Measurements from ENCODE around the gene SPATA31D1. TPM values are rescaled to one million over a fixed set of nuclear protein-coding genes. Genes with fewer than 3 reads are reported as not detected.

Gene SPATA31D1
- total and polyA plus RNA-seq, 7 experiments from 2014 or later = not detected

GRCh38 chr9:81984928-81985327 is 3.6 kb upstream of the SPATA31D1 start:
- Histone ChIP-seq H3K4me3 (ENCODE audit: low read length) (no peak overlapping the region), H3K9me3 (ENCODE audit: control insufficient read depth in 2 of 3, low read length in 3 of 3) (no peaks in the 10 kb centered on the region), H3K27ac (ENCODE audit: low read depth, low read length) (no peak overlapping the region), H3K27me3 (ENCODE audit: control insufficient read depth in 2 of 2, insufficient read depth in 2 of 2, low read length in 2 of 2) (no peaks in the 10 kb centered on the region), H3K4me1 (ENCODE audit: control insufficient read depth in 2 of 2, insufficient read depth in 2 of 2, low read length in 2 of 2) (no peaks in the 10 kb centered on the region), H3K36me3 (ENCODE audit: control insufficient read depth in 2 of 3, insufficient read depth in 3 of 3, low read length in 3 of 3) (no peaks in the 10 kb centered on the region)
- intact Hi-C loops (cut with micrococcal nuclease) = no loop called here
- ChIA-PET CTCF (no interaction called here), POLR2A (no interaction called here)
- no peaks in the 10 kb centered on the region for H3K4me1 Mint-ChIP-seq
- no peak overlapping the region for H3K27ac Mint-ChIP-seq
- peaks cover 0 to 8% (median 0%) of the 10 kb centered on the region in 11 donors for H3K9me3 Mint-ChIP-seq
- no peak overlapping the region for H3K4me3 Mint-ChIP-seq
- H3K36me3 Mint-ChIP-seq = no peaks in the 10 kb centered on the region
- DNase-seq = no peak
- no peaks in the 10 kb centered on the region for H3K27me3 Mint-ChIP-seq
- ATAC-seq = no peak

- Histone ChIP-seq H3K9me3 (ENCODE audit: control insufficient read depth in 2 of 3, low read length in 3 of 3) (no peaks in the 10 kb centered on the region), H3K27me3 (ENCODE audit: control insufficient read depth in 2 of 2, insufficient read depth in 2 of 2, low read length in 2 of 2) (no peaks in the 10 kb centered on the region), H3K36me3 (ENCODE audit: control insufficient read depth in 2 of 3, insufficient read depth in 3 of 3, low read length in 3 of 3) (no peaks in the 10 kb centered on the region), H3K4me1 (ENCODE audit: control insufficient read depth in 2 of 2, insufficient read depth in 2 of 2, low read length in 2 of 2) (no peaks in the 10 kb centered on the region), H3K4me3 (ENCODE audit: low read length) (no peak overlapping the region), H3K27ac (ENCODE audit: low read depth, low read length) (no peak overlapping the region)
- Mint-ChIP-seq H3K4me1 (no peaks in the 10 kb centered on the region), H3K9me3 (peaks cover 0 to 8% (median under 1%) of the 10 kb centered on the region in 11 donors), H3K4me3 (no peak overlapping the region), H3K27ac (no peak overlapping the region), H3K27me3 (no peaks in the 10 kb centered on the region), H3K36me3 (no peaks in the 10 kb centered on the region)
- DNase-seq (no peak), ATAC-seq (no peak)
- POLR2A ChIA-PET = no interaction called here
- CTCF ChIA-PET = no interaction called here
- intact Hi-C loops (cut with micrococcal nuclease) = no loop called here
Measured at GRCh38 chr9:81986051-81986450, 2.5 kb upstream of the SPATA31D1 start.

- DNase-seq (no peak), ATAC-seq (no peak)
- Histone ChIP-seq H3K27ac (ENCODE audit: low read depth, low read length) (no peak overlapping the region), H3K9me3 (ENCODE audit: control insufficient read depth in 2 of 3, low read length in 3 of 3) (no peaks in the 10 kb centered on the region), H3K36me3 (ENCODE audit: control insufficient read depth in 2 of 3, insufficient read depth in 3 of 3, low read length in 3 of 3) (no peaks in the 10 kb centered on the region), H3K27me3 (ENCODE audit: control insufficient read depth in 2 of 2, insufficient read depth in 2 of 2, low read length in 2 of 2) (no peaks in the 10 kb centered on the region), H3K4me1 (ENCODE audit: control insufficient read depth in 2 of 2, insufficient read depth in 2 of 2, low read length in 2 of 2) (no peaks in the 10 kb centered on the region), H3K4me3 (ENCODE audit: low read length) (no peak overlapping the region)
- Mint-ChIP-seq H3K4me1 (no peaks in the 10 kb centered on the region), H3K36me3 (no peaks in the 10 kb centered on the region), H3K4me3 (no peak overlapping the region), H3K27me3 (no peaks in the 10 kb centered on the region), H3K9me3 (peaks cover 0 to 20% (median 5%) of the 10 kb centered on the region in 11 donors), H3K27ac (no peak overlapping the region)
- ChIA-PET CTCF (no interaction called here), POLR2A (no interaction called here)
- intact Hi-C loops (cut with micrococcal nuclease) = no loop called here
Measured at GRCh38 chr9:81989700-81990099, 1.1 kb downstream of the SPATA31D1 start.

GRCh38 chr9:81993656-81994055 is 5.1 kb downstream of the SPATA31D1 start:
- peaks cover 0 to 24% (median 10%) of the 10 kb centered on the region in 11 donors for H3K9me3 Mint-ChIP-seq
- DNase-seq = no peak
- intact Hi-C loops (cut with micrococcal nuclease) = no loop called here
- ChIA-PET CTCF (no interaction called here), POLR2A (no interaction called here)
- H3K4me1 ChIP-seq (ENCODE audit: control insufficient read depth in 2 of 2, insufficient read depth in 2 of 2, low read length in 2 of 2) = no peaks in the 10 kb centered on the region
- ATAC-seq = no peak
- no peaks in the 10 kb centered on the region for H3K9me3 ChIP-seq (ENCODE audit: control insufficient read depth in 2 of 3, low read length in 3 of 3)
- H3K27ac ChIP-seq (ENCODE audit: low read depth, low read length) = no peak overlapping the region
- no peak overlapping the region for H3K4me3 Mint-ChIP-seq
- H3K27ac Mint-ChIP-seq = no peak overlapping the region
- no peaks in the 10 kb centered on the region for H3K4me1 Mint-ChIP-seq
- no peak overlapping the region for H3K4me3 ChIP-seq (ENCODE audit: low read length)
- H3K27me3 Mint-ChIP-seq = no peaks in the 10 kb centered on the region
- H3K36me3 Mint-ChIP-seq = no peaks in the 10 kb centered on the region
- no peaks in the 10 kb centered on the region for H3K36me3 ChIP-seq (ENCODE audit: control insufficient read depth in 2 of 3, insufficient read depth in 3 of 3, low read length in 3 of 3)
- no peaks in the 10 kb centered on the region for H3K27me3 ChIP-seq (ENCODE audit: control insufficient read depth in 2 of 2, insufficient read depth in 2 of 2, low read length in 2 of 2)

GRCh38 chr9:81999806-82000205 is 11.2 kb downstream of the SPATA31D1 start:
- ChIA-PET POLR2A (no interaction called here), CTCF (no interaction called here)
- no peak overlapping the region for H3K4me3 ChIP-seq (ENCODE audit: low read length)
- Mint-ChIP-seq H3K27ac (no peak overlapping the region), H3K9me3 (peaks cover 0 to 11% (median 5%) of the 10 kb centered on the region in 11 donors), H3K36me3 (no peaks in the 10 kb centered on the region), H3K27me3 (no peaks in the 10 kb centered on the region), H3K4me1 (no peaks in the 10 kb centered on the region), H3K4me3 (no peak overlapping the region)
- no peaks in the 10 kb centered on the region for H3K4me1 ChIP-seq (ENCODE audit: control insufficient read depth in 2 of 2, insufficient read depth in 2 of 2, low read length in 2 of 2)
- H3K27me3 ChIP-seq (ENCODE audit: control insufficient read depth in 2 of 2, insufficient read depth in 2 of 2, low read length in 2 of 2) = no peaks in the 10 kb centered on the region
- intact Hi-C loops (cut with micrococcal nuclease) = no loop called here
- ATAC-seq (no peak), DNase-seq (no peak)
- H3K36me3 ChIP-seq (ENCODE audit: control insufficient read depth in 2 of 3, insufficient read depth in 3 of 3, low read length in 3 of 3) = no peaks in the 10 kb centered on the region
- no peaks in the 10 kb centered on the region for H3K9me3 ChIP-seq (ENCODE audit: control insufficient read depth in 2 of 3, low read length in 3 of 3)
- no peak overlapping the region for H3K27ac ChIP-seq (ENCODE audit: low read depth, low read length)

- Mint-ChIP-seq H3K4me1 (no peaks in the 10 kb centered on the region), H3K27ac (no peak overlapping the region), H3K27me3 (peaks cover 0 to 4% (median 0%) of the 10 kb centered on the region in 5 donors), H3K4me3 (no peak overlapping the region), H3K9me3 (peaks cover 0 to 18% (median 7%) of the 10 kb centered on the region in 11 donors), H3K36me3 (no peaks in the 10 kb centered on the region)
- ChIA-PET CTCF (no interaction called here), POLR2A (no interaction called here)
- H3K27me3 ChIP-seq (ENCODE audit: control insufficient read depth in 2 of 2, insufficient read depth in 2 of 2, low read length in 2 of 2) = no peaks in the 10 kb centered on the region
- H3K4me3 ChIP-seq (ENCODE audit: low read length) = no peak overlapping the region
- no peaks in the 10 kb centered on the region for H3K4me1 ChIP-seq (ENCODE audit: control insufficient read depth in 2 of 2, insufficient read depth in 2 of 2, low read length in 2 of 2)
- H3K27ac ChIP-seq (ENCODE audit: low read depth, low read length) = no peak overlapping the region
- no peaks in the 10 kb centered on the region for H3K36me3 ChIP-seq (ENCODE audit: control insufficient read depth in 2 of 3, insufficient read depth in 3 of 3, low read length in 3 of 3)
- no peak for DNase-seq
- no peaks in the 10 kb centered on the region for H3K9me3 ChIP-seq (ENCODE audit: control insufficient read depth in 2 of 3, low read length in 3 of 3)
- no peak for ATAC-seq
- intact Hi-C loops (cut with micrococcal nuclease) = no loop called here
Measured at GRCh38 chr9:82010711-82011110, 22.1 kb downstream of the SPATA31D1 start.

GRCh38 chr9:82011133-82011532 is 22.6 kb downstream of the SPATA31D1 start:
- Histone ChIP-seq H3K27ac (ENCODE audit: low read depth, low read length) (no peak overlapping the region), H3K36me3 (ENCODE audit: control insufficient read depth in 2 of 3, insufficient read depth in 3 of 3, low read length in 3 of 3) (no peaks in the 10 kb centered on the region), H3K4me3 (ENCODE audit: low read length) (no peak overlapping the region), H3K4me1 (ENCODE audit: control insufficient read depth in 2 of 2, insufficient read depth in 2 of 2, low read length in 2 of 2) (no peaks in the 10 kb centered on the region), H3K27me3 (ENCODE audit: control insufficient read depth in 2 of 2, insufficient read depth in 2 of 2, low read length in 2 of 2) (no peaks in the 10 kb centered on the region), H3K9me3 (ENCODE audit: control insufficient read depth in 2 of 3, low read length in 3 of 3) (no peaks in the 10 kb centered on the region)
- intact Hi-C loops (cut with micrococcal nuclease) = no loop called here
- ChIA-PET CTCF (no interaction called here), POLR2A (no interaction called here)
- Mint-ChIP-seq H3K36me3 (no peaks in the 10 kb centered on the region), H3K27ac (no peak overlapping the region), H3K27me3 (peaks cover 0 to 4% (median 0%) of the 10 kb centered on the region in 5 donors), H3K4me3 (no peak overlapping the region), H3K9me3 (peaks cover 0 to 18% (median 7%) of the 10 kb centered on the region in 11 donors), H3K4me1 (no peaks in the 10 kb centered on the region)
- no peak for ATAC-seq
- no peak for DNase-seq

Measured in naive thymus-derived CD4-positive, alpha-beta T cell (primary cell).